Measurements from ENCODE around the gene GSG1L.
"Not testable (repeated sequence)": the region's sequence is repeated elsewhere in the genome, so short reads cannot be mapped to it uniquely, and the experiment has no call there.

The GSG1L gene

GRCh38 chr16:27883576-27883975 lies 179.9 kb downstream of the GSG1L start:
- no peak for DNase-seq

- no peak for DNase-seq
Measured at GRCh38 chr16:27880287-27880686, 183.2 kb downstream of the GSG1L start.

- DNase-seq = no peak
Measured at GRCh38 chr16:27879601-27880247, 183.8 kb downstream of the GSG1L start.

GRCh38 chr16:27872627-27873026 lies 190.9 kb downstream of the GSG1L start:
- not testable (repeated sequence) for DNase-seq

- DNase-seq = no peak
Measured at GRCh38 chr16:27870116-27870798, 193.3 kb downstream of the GSG1L start.

GRCh38 chr16:27869411-27869810 lies 194.1 kb downstream of the GSG1L start:
- DNase-seq = no peak

GRCh38 chr16:27868180-27868579 lies 195.3 kb downstream of the GSG1L start:
- DNase-seq = no peak

GRCh38 chr16:27867122-27868110 lies 196.1 kb downstream of the GSG1L start:
- DNase-seq = peak; percentile 24

GRCh38 chr16:27863377-27863776 lies 200.1 kb downstream of the GSG1L start:
- DNase-seq = no peak

GRCh38 chr16:27862953-27863352 lies 200.6 kb downstream of the GSG1L start:
- DNase-seq = no peak

GRCh38 chr16:27860091-27860490 lies 203.4 kb downstream of the GSG1L start:
- DNase-seq = no peak

- no peak for DNase-seq
Measured at GRCh38 chr16:27859020-27859419, 204.5 kb downstream of the GSG1L start.

- DNase-seq = no peak
Measured at GRCh38 chr16:27853651-27854050, 209.9 kb downstream of the GSG1L start.

GRCh38 chr16:27853101-27853500 lies 210.4 kb downstream of the GSG1L start:
- DNase-seq = no peak

- no peak for DNase-seq
Measured at GRCh38 chr16:27852681-27853080, 210.8 kb downstream of the GSG1L start.

- DNase-seq = no peak
Measured at GRCh38 chr16:27852116-27852515, 211.4 kb downstream of the GSG1L start.

GRCh38 chr16:27851586-27851985 lies 211.9 kb downstream of the GSG1L start:
- DNase-seq = no peak

- DNase-seq = no peak
Measured at GRCh38 chr16:27849621-27850020, 213.9 kb downstream of the GSG1L start.

GRCh38 chr16:27847030-27847550 lies 216.4 kb downstream of the GSG1L start:
- no peak for DNase-seq

GRCh38 chr16:27844826-27845225 lies 218.7 kb downstream of the GSG1L start:
- no peak for DNase-seq

GRCh38 chr16:27843800-27844199 lies 219.7 kb downstream of the GSG1L start:
- no peak for DNase-seq

GRCh38 chr16:27841911-27842310 lies 221.6 kb downstream of the GSG1L start:
- no peak for DNase-seq

Measured in activated CD8-positive, alpha-beta memory T cell treated with anti-CD3 and anti-CD28 coated beads, Interleukin-2, amount 50 U/mL, for 4 hours (primary cell).